ENCODE data around the gene PLPP4.

- TF ChIP-seq, protein P1, sequence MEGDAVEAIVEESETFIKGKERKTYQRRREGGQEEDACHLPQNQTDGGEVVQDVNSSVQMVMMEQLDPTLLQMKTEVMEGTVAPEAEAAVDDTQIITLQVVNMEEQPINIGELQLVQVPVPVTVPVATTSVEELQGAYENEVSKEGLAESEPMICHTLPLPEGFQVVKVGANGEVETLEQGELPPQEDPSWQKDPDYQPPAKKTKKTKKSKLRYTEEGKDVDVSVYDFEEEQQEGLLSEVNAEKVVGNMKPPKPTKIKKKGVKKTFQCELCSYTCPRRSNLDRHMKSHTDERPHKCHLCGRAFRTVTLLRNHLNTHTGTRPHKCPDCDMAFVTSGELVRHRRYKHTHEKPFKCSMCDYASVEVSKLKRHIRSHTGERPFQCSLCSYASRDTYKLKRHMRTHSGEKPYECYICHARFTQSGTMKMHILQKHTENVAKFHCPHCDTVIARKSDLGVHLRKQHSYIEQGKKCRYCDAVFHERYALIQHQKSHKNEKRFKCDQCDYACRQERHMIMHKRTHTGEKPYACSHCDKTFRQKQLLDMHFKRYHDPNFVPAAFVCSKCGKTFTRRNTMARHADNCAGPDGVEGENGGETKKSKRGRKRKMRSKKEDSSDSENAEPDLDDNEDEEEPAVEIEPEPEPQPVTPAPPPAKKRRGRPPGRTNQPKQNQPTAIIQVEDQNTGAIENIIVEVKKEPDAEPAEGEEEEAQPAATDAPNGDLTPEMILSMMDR (IDR thresholded peaks at IDR 0.05 in 8 of 11, conservative IDR thresholded peaks at IDR 0.05 in 3 of 11) = no peak
- no peak for TF ChIP-seq POLR2A (IDR thresholded peaks at IDR 0.05)
Measured at GRCh38 chr10:120515741-120516140, 58.7 kb downstream of the PLPP4 start.
